Stimulated activated CD4-positive, alpha-beta T cell treated with anti-CD3 and anti-CD28 coated beads, Interleukin-15, amount 100 ng/mL, for 48 hours (primary cell): ENCODE results near the gene SFT2D3.

Experiments used
- DNase-seq, 2 donors: peaks; one replicate each; pipeline ENCODE4 v3.0.0-alpha.2; 2020; ENCODE audit warnings: low read depth in 2 of 2

SFT2D3 gene, protein sequence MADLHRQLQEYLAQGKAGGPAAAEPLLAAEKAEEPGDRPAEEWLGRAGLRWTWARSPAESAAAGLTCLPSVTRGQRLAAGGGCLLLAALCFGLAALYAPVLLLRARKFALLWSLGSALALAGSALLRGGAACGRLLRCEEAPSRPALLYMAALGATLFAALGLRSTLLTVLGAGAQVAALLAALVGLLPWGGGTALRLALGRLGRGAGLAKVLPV

DNA sequence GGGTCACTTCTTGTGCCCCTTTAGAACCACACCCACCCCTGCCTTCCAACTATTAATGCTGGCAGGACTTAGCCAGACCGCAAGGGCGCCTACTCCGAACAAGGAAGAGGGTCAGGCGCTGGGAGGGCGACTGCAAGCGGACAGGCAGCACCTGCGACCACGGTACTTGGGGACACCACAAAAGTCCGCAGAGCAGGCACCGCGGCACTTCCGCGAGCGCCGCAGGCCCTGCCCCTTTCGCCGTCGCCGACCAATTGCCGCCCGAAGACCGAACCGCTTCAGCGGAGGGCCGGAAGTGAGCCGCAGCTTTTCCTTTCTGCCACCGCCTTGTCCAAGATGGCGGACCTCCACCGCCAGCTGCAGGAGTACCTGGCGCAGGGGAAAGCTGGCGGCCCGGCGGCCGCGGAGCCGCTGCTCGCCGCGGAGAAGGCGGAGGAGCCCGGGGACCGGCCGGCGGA is at the start of gene SFT2D3:
SFT2D3 (plus strand) TSS at position 305 of the 458 bp plus-strand sequence; CDS start at position 337, 32 bp downstream.
- DNase-seq, result peak; percentile 86

DNA sequence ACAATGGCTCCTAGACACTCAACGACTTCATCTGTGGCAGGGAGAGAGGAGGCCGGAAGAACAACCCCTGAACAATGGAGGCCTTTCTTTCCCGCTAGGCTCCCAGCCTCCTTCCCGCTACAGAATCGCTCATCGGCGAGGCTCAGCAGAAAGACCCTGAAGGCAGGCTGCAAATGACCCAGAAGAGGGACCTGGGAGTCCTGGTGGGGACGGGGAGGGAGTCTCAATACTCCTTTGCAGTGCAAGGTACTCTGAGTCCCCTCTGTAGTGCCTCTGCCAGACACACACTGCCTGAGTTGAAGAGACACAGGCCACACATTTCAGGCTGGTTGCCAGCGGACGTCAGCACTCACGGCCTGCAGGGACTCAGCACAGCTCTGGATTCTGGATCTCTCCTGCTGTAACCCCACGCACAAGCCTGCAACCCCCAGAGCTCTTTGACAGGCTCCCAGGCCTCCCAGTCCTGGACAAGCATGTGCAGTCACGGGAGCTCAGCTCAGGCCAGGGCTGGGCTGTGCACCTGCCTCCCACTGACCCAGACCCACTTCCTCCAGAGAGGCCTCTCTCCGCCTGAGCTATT is 49.2 kb upstream of the SFT2D3 start:
- no peak for DNase-seq

DNA sequence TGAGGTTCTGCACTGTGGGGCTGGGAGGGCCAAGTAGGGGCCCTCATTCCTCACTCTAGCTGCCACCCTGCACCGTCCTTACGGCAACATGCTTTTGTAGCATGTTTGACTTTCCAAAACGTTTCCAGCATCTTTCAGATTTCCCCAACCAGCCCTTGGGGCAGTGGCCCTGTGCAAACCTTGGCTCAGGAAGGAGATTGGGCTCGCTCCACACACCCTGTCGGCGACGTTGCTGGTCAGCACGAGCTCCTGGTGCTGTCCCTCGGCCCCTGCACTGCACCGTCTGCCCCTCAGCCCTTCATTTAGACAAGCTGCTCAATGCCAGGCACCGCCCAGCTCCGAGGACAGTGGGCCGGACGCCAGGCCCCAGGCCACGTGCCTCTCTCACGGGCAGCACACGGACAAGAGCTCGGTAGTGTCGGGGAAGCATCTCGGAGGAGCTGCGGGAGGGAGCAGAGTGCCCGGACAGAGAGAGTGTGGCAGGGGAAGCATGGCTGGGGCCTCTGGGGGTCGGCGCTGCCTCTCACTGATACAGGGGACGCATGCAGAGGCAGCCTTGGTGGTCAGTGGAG is 48.4 kb upstream of the SFT2D3 start:
- DNase-seq, result no peak

DNA sequence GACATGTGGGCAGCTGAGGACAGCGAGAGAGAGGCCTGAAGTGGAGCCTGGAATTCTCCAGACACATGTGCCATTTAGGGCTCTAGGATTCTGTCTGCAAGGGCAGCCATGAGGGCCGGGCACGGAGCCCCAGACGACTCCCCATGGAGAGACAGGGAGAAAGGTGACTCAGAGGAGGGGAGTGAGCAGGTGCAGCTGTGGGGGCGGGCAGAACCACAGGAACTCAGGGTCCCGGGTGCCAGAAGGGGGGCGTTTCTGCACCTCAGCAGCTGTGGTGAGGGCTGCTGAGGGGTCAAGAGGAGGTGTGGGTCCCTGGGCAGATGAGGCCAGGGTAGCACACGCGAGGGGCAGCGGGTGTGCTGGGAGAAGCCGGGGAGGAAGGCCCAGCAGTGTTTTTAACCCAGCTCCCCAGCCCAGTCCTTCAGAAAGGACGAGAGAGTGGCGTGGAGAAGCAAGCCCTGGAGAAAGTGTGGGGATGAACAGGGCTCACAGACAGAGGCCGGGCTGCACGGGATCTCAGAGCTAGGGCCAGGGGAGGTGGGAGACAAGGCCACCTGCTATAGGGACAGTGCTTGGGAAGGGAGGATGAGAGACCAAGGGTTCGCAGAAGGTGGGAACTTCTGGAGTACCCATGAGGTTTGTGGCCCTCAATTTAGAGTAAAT is 47.7 kb upstream of the SFT2D3 start:
- DNase-seq, result no peak

DNA sequence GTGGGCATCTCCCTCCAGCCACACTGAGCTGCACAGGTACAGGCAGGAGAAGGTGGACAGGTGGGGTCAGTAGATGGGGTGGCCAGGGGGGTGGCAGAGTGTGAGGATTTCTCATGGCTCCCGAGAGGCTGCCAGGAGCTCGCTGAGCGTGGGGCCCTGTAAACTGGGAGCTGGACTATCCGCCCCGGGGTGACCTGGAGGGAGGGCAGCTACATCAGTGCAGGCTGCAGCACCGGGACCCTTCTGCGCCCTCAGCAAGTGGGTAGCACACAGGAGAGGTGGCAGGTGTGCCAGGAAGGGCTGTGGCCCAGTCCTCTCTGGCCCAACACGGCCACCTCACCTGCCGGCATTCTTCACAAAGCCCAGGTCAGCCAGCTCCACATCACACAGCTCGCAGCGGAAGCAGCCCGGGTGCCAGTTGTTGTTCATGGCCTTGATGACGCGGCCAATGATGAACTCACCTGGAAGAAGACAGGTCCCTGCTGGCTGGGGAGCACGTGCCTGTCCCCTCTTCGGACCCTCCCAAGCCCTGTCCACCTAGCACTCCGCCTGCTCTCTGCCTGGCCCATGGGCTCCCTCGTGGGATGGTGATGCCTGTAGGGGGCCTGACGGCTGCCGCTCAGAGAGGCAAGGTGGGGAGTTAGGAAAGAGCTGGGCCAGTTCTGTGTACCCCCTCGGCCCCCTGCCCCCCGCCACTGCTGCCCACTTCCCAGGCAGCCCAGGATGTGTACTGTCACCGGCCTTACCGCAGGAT is 47.0 kb upstream of the SFT2D3 start:
- no peak for DNase-seq

DNA sequence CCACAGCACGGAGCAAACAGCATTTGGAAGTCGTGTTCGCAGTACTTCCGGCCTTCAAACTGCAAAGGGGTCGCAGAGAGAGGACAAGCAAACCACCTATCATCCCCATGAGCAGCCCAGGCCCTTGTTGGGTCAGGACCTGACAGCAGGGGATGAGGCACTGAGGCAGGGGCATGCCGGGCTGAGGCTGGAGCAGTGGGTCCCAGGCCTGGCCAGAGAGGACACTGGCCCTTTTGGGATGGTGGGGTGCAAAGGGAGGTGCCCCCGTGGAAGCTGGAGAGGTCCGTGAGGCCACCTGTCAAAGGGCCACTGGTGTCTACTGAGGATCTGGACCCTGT is 46.5 kb upstream of the SFT2D3 start:
- no peak for DNase-seq

DNA sequence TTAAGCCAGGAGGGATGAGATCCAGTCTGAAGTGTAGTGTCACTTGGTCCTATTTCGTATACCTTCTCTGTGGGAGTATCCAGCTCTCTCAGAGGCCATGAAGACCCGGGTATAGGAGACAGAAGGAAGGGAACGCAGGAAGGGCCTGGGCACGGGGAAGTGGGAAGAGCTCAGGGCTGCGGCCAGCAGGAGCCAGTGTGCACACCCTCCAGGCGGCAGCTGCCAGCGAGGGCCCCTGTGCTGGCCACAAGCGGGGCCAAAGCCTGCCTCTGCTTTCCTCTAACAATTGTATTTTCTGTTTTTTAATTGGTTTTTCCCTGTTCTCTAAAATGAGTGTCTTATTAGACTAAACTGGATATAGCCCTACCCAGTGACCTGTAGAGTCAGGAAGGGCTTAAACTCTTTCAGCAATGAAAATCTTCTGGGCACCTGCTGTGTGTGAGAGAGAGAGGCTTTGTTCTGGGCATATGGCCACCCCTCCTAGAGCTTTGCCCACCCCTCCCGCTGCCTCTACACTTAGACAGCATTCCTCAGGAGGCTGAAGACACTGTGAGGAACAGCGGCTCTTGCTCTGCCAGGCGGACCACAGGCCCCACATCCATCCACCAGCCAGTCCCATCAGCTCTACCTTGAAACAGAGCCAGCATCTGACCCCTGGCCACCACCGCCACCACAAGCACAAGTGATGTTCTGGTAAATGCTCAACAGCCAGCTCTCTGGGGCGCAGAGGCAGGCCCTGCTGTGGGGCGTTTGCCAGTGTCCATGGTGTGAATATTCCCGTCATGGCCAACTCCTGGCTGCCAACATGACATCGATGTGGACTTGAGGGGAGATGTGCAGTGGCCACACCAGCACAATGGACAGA is 45.9 kb upstream of the SFT2D3 start:
- DNase-seq, result no peak

DNA sequence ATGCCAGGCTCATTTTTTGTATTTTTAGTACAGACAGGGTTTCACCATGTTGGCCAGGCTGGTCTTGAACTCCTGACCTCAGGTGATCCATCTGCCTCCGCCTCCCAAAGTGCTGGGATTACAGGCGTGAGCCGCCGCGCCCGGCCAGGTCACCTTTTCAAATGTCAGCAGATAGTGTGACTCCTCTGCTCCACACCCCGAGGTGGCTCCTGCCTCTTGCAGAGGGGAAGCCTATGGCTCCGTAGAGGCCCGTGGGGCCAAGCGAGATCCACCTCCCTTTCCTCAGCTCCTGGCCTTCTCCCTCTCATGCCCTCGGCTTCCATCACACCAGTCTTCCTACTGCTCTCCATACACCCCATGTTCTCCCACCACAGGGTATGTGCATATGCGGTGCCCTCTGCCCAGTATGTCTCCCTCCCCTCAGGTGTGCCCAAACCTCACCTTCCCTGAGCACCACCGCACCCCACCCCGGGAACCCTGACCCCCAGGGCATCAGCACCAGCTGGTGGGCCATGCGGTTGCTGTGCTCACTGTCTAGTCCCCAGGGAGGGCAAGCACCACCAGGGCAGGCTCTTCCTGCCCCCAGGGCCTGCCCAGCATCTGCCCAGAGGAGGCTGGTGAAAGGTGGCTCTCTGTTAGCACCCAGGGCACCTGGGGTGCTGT is 44.6 kb upstream of the SFT2D3 start:
- no peak for DNase-seq

DNA sequence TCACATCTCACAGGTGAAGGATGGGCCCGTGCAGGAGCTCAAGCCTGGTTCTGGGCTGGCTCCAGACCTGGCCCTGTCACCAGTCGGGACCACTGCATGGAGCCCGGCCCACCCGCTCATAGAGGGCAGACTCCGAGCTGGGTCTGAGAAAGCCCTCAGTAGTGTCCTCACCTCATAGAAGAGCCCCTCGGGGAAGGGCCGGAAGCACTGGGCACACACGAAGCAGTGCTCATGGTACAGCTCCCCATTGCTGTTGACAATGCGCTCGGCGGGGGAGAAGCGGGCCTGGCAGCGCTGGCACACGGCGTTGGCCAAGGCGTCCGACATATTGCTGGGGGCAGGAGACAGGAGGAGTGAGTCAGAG is 44.1 kb upstream of the SFT2D3 start:
- DNase-seq, result no peak

DNA sequence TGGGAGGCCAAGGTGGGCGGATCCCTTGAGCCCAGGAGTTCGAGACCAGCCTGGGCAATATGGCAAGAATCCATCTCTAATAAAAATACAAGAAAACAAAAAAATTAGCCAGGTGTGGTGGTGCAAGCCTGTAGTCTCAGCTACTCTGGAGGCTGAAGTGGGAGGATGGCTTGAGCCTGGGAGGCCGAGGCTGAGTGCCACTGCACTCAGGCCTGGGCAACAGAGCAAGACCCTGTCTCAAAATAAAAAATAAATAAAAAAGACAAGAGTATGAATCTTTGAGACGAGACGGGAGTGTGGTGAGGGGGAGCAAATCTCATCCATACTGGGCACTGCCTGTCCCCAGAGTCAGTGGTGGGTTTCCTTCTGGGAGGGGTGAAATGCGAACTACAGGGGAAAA is 43.2 kb upstream of the SFT2D3 start:
- no peak for DNase-seq

DNA sequence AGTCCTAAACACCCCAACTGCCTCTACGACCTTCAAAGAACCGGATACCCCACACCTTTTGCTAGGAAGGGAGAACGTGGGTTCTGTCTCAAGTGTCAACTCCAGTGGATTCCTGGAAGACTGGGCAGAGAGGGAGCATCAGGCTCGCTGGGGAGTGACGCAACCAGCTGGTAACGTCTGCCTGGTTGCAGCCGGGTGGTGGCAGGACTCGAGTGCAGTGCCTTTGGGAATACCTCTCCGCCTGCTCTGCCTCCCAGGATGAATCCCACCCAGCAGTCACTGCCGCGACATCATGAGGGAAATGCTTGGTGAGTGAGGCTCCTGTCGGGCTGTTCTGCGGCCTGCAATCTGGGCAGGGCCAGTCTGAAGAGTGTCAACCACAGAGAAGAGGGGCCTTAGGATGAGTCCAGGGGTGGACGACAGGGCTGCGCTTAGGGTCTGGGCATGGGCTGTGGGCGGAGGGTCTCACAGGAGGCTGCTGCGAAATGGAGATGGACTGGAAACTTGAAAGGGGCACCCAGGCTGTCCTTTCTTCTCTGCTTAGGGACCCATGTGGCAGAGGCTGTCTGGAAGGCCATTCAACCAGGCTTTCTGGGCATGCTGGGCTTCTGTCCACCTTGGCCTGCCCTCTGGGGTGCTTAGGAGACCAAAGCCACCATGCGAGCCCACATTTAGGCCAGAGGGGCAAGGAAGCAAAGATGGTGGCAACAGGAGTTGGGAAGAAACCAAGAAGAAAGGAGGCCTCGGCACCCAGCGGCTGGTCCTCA is 42.5 kb upstream of the SFT2D3 start:
- DNase-seq, result no peak

DNA sequence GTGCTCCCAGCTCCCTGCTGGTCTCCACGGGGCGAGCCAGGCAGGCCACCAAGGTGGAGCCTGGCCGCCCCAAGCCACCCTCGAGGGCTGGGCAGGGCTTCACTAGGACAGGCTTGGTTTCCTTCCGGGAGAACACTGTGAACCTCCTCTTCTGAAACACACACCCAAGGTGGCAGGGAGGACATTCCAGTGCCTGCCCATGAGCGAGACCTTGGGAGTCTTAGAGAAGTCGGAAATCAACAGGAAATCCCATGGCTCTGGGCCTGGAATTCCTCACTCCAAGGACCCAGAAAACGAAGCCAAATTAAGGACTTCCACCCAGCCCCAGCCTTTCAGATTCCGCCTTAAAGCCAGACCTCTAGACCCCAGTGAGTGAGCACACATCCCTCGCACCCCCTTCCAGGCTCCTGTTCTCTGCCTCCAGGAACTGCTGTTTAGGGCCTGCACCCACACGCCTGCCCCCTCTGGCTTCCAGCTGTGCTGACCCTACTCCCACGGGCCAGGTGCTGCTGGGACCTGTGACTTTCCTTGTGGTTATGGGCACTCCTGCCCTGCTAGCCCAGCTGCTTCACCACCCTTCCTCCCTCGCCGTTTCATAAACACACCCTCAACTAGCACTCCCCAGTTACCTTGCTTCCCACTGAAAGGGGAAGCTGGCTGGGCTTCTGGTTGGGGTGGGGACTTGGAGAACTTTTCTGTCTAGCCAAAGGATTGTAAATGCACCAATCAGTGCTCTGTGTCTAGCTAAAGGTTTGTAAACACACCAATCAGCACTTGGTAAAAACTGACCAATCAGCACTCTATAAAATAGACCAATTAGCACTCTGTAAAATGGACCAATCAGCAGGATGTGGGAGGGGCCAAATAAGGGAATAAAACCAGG is 41.6 kb upstream of the SFT2D3 start:
- DNase-seq, result no peak

DNA sequence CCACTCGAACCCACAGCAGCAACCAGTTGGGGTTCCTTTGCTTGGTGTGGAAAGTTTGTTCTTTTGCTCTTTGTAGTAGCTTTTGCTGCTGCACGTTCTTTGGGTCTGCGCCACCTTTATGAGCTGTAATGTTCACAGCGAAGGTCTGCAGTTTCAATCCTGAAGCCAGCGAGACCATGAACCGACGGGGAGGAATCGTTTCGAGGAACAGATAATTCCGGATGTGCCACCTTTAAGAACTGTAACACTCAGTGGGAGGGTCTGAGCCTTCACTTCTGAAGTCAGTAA is 41.1 kb upstream of the SFT2D3 start:
- DNase-seq, result no peak

DNA sequence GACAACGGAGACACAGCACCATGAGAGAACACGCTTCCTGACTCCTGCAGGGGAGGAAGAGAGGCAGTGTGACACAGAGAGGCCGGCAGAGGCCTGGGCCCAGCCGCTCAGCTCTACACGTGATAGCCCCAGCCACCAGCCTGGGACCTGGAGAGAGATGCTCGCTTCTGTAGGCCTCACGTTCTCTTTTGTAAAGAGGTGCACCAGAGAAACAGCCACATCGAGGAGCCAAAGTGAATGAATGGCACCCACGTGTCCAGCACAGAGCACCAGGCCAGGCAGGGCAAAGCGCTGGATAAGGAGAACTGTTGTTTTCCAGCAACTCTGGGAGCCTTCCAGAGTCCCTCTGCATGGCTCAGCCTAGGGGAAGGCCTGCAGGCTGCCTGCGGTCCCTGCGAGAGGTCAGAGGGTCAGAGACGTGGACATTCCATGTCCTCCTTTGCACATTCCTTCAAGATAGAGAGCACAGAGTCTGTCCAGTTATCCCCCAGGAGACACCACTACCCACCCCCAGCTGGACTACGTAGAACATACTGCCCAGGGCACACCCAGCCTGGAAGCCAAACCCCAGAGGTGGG is 40.1 kb upstream of the SFT2D3 start:
- no peak for DNase-seq

DNA sequence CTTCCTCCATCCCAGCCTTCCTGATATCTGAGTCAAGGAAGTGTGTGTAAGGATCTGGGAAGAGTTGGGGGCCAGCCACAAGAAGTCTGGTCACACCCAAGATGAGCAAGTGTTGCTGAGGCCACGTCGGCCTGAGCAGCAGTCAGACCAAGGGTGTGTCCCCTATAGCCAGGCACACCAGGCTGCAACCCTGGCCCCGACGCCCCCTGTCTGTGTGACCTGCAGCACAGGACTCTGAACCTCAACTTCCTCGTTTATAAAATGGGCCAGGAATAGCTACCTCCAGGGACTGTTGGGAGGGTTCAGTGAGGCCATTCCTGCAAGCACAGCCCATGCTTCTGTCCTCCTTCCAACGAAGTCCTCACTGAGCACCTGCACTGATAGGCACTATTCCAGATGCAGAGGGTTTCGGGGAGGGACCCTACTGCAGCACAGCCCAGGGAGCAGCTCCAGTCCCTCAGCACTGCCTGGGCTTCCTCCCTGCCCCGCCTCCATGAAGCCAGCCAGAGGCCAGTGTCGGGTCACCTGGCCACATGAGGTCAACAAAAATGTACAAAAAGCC is 39.3 kb upstream of the SFT2D3 start:
- DNase-seq, result no peak

DNA sequence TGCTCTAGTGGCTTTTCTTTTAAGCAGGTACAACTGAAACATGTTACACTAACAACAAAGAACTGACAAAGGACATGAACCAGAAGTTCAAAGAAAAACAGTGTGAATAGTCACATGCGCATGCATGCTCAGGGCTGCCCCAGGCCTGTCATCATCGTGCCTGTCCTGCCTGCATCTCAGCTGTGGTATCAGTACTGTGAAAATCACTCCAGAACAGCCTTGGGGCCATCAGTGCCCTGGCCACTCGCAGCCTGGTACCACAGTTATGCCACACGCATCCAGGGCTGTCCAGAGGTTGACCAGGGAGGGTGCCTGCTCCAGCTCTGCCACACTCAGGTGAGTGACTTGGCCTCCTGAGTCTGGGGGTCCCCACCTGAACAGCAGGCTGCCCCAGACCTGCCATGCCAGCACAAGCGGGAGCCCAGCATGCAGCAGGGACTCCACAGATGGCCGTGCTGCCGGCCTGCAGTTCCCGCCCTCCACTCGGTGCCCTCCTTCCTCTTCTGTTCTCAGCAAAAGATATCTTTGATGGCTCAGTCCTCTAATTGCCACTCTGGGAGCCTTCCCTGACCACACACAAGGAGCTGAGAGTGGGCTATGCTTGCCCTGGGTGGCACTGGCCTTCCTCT is 38.2 kb upstream of the SFT2D3 start:
- no peak for DNase-seq

DNA sequence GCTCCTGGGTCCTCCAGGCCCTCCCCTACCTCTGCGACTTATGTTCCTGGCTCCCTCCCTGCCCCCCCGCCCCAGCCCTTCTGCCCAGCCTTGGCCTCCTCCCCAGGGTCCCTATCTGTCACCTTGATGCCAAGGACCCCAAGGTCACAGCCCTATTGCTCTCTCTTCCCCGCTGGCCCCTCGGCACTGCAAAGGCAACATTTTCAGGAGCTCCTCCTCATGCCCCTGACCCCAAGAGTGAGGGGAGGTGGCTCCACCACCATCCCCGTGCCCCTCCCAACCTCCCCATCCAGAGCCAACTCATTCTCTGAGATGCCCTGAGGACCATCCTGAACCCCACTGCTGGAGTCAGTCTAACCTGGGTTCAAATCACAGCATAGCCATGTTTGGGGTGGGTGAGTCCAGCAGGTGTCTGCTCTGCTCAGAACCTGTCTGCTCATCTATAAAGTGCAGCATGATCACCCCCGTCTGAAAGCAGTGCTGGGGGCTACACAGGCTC is 37.7 kb upstream of the SFT2D3 start:
- DNase-seq, result no peak
